Measurements from ENCODE around the gene JKAMP. TPM values are rescaled to one million over a fixed set of nuclear protein-coding genes. Genes with fewer than 3 reads are reported as not detected.

Gene JKAMP
- total RNA-seq, 1 donor from 2014 or later: 45.5 TPM

GRCh38 chr14:59481871-59482540 is 2.3 kb upstream of the JKAMP start:
- peaks cover 53% of the 10 kb centered on the region for H3K4me1 Mint-ChIP-seq (ENCODE audit: low read depth)
- H3K9me3 Mint-ChIP-seq (ENCODE audit: low read depth): no peaks in the 10 kb centered on the region
- DNase-seq (ENCODE audit: low spot score): no peak
- H3K27ac Mint-ChIP-seq (ENCODE audit: unreplicated experiment): peak overlapping the region; percentile 97
- H3K4me3 Mint-ChIP-seq (ENCODE audit: unreplicated experiment): peak overlapping the region; percentile 94
- H3K27me3 Mint-ChIP-seq (ENCODE audit: low read depth): no peaks in the 10 kb centered on the region
- peaks cover 8% of the 10 kb centered on the region for H3K36me3 Mint-ChIP-seq (ENCODE audit: low read depth)
- TF ChIP-seq CTCF (IDR thresholded peaks at IDR 0.05): no peak

GRCh38 chr14:59482541-59483331 is 1.6 kb upstream of the JKAMP start:
- TF ChIP-seq CTCF (IDR thresholded peaks at IDR 0.05): peak; percentile 42
- Mint-ChIP-seq H3K27me3 (ENCODE audit: low read depth) (no peaks in the 10 kb centered on the region), H3K4me1 (ENCODE audit: low read depth) (peaks cover 52% of the 10 kb centered on the region)

GRCh38 chr14:59483363-59483762 is 954 bp upstream of the JKAMP start:
- Mint-ChIP-seq H3K9me3 (ENCODE audit: low read depth) (no peaks in the 10 kb centered on the region), H3K36me3 (ENCODE audit: low read depth) (peaks cover 7% of the 10 kb centered on the region), H3K4me3 (ENCODE audit: unreplicated experiment) (peak overlapping the region; percentile 94), H3K4me1 (ENCODE audit: low read depth) (peaks cover 57% of the 10 kb centered on the region), H3K27ac (ENCODE audit: unreplicated experiment) (peak overlapping the region; percentile 97), H3K27me3 (ENCODE audit: low read depth) (no peaks in the 10 kb centered on the region)
- no peak for DNase-seq (ENCODE audit: low spot score)
- no peak for TF ChIP-seq CTCF (IDR thresholded peaks at IDR 0.05)

More at GRCh38 chr14:59482541-59483331, 1.6 kb upstream of the JKAMP start:
- Mint-ChIP-seq H3K9me3 (ENCODE audit: low read depth) (no peaks in the 10 kb centered on the region), H3K27ac (ENCODE audit: unreplicated experiment) (peak overlapping the region; percentile 97), H3K36me3 (ENCODE audit: low read depth) (peaks cover 4% of the 10 kb centered on the region), H3K4me3 (ENCODE audit: unreplicated experiment) (peak overlapping the region; percentile 94)
- no peak for DNase-seq (ENCODE audit: low spot score)

GRCh38 chr14:59484639-59485175 is 390 bp downstream of the JKAMP start:
- DNase-seq (ENCODE audit: low spot score): no peak
- H3K27ac Mint-ChIP-seq (ENCODE audit: unreplicated experiment): peak overlapping the region; percentile 97
- H3K27me3 Mint-ChIP-seq (ENCODE audit: low read depth): no peaks in the 10 kb centered on the region
- H3K36me3 Mint-ChIP-seq (ENCODE audit: low read depth): peaks cover 15% of the 10 kb centered on the region
- no peak for TF ChIP-seq CTCF (IDR thresholded peaks at IDR 0.05)
- H3K4me3 Mint-ChIP-seq (ENCODE audit: unreplicated experiment): peak overlapping the region; percentile 94
- H3K9me3 Mint-ChIP-seq (ENCODE audit: low read depth): no peaks in the 10 kb centered on the region
- H3K4me1 Mint-ChIP-seq (ENCODE audit: low read depth): peaks cover 55% of the 10 kb centered on the region

- DNase-seq (ENCODE audit: low spot score): no peak
- peaks cover 39% of the 10 kb centered on the region for H3K36me3 Mint-ChIP-seq (ENCODE audit: low read depth)
- no peak overlapping the region for H3K27ac Mint-ChIP-seq (ENCODE audit: unreplicated experiment)
- no peak for TF ChIP-seq CTCF (IDR thresholded peaks at IDR 0.05)
- H3K4me3 Mint-ChIP-seq (ENCODE audit: unreplicated experiment): no peak overlapping the region
- H3K4me1 Mint-ChIP-seq (ENCODE audit: low read depth): peaks cover 18% of the 10 kb centered on the region
- H3K27me3 Mint-ChIP-seq (ENCODE audit: low read depth): no peaks in the 10 kb centered on the region
- no peaks in the 10 kb centered on the region for H3K9me3 Mint-ChIP-seq (ENCODE audit: low read depth)
Observed at GRCh38 chr14:59490756-59491155, 6.4 kb downstream of the JKAMP start.
